GM12878 (cell line): ENCODE measurements around the gene ANAPC16. TPM values are rescaled to one million over a fixed set of nuclear protein-coding genes. Genes with fewer than 3 reads are reported as not detected.

Experiments used
- ATAC-seq: fragments of 200-7000 bp; cut with Tn5 transposase; 3 replicates; pipeline ENCODE4 v1.9.1; 2020; ENCODE audit warnings: mild to moderate bottlenecking, moderate library complexity
- BruUV-seq: library from RNA; stranded (reverse); fragments of 400-500 nt; replicated peaks from 2 replicates; lab custom pipeline; 2021; lab: Mats Ljungman, UMichigan
- CTCF ChIA-PET: fragments of 300-600 bp; sonication (Branson Sonifier 250); formaldehyde crosslinking; extraction: SDS; loops from one replicate; lab custom pipeline; 2021; ENCODE audit warnings: inconsistent platforms; lab: Yijun Ruan, JAX
- POLR2A ChIA-PET: fragments of 350-600 bp; formaldehyde crosslinking; extraction: SDS; loops from one replicate; lab custom pipeline; 2021; ENCODE audit warnings: inconsistent platforms; lab: Charles Lee
- RAD21 ChIA-PET: fragments of 300-600 bp; sonication (Branson Sonifier 250); formaldehyde crosslinking; loops from one replicate; lab custom pipeline; 2023; ENCODE audit warnings: antibody characterized with exemption; ENCODE audit not compliant: unreplicated experiment; lab: Charles Lee
- SMC1A ChIA-PET: fragments of 300-600 bp; sonication (Branson Sonifier 250); formaldehyde crosslinking; loops from one replicate; lab custom pipeline; 2023; ENCODE audit not compliant: unreplicated experiment, uncharacterized antibody; lab: Charles Lee
- DNase-seq: peaks from one replicate; pipeline ENCODE4 v3.0.0-alpha.2; 2011; ENCODE audit warnings: low read depth, low spot score
- FAIRE-seq: peaks from 3 replicates; lab custom pipeline; 2011; peaks lifted over from hg19 to GRCh38; lab: Jason Lieb, UNC
- H2AFZ ChIP-seq: 2 replicates; pipeline ENCODE4 v1.6.0; 2011; ENCODE audit warnings: low read depth, low read length, control low read depth; ENCODE audit not compliant: control insufficient read depth
- H3K27ac ChIP-seq: 2 replicates; pipeline ENCODE4 v1.5.1; 2011; ENCODE audit warnings: control low read depth; ENCODE audit not compliant: control insufficient read depth, insufficient read depth
- H3K27me3 ChIP-seq, 2 experiments: replicated peaks in 1 of 2; 2 replicates each; pipeline versions ENCODE4 v1.6.0 to v1.6.1; 2011; ENCODE audit warnings: low read length in 1 of 2; ENCODE audit not compliant: control insufficient read depth in 2 of 2, insufficient read depth in 2 of 2
- H3K36me3 ChIP-seq, 2 experiments: 2 replicates each; pipeline ENCODE4 v1.5.1; 2011; ENCODE audit warnings: low read length in 1 of 2; ENCODE audit not compliant: control insufficient read depth in 2 of 2, insufficient read depth in 2 of 2
- H3K4me1 ChIP-seq: 2 replicates; pipeline ENCODE4 v1.6.1; 2011; ENCODE audit warnings: mild to moderate bottlenecking, low read length, moderate library complexity, mixed read lengths; ENCODE audit not compliant: control insufficient read depth, insufficient read depth
- H3K4me2 ChIP-seq: 2 replicates; pipeline ENCODE4 v1.6.0; 2011; ENCODE audit warnings: control low read depth; ENCODE audit not compliant: control insufficient read depth, insufficient read depth
- H3K4me3 ChIP-seq: fragments of 200-600 bp; sonication (generic); 2 replicates; pipeline ENCODE4 v1.5.1; 2016
- H3K79me2 ChIP-seq: 2 replicates; pipeline ENCODE4 v1.6.0; 2011; ENCODE audit warnings: low read length; ENCODE audit not compliant: control insufficient read depth, insufficient read depth
- H3K9ac ChIP-seq: 2 replicates; pipeline ENCODE4 v1.8.0; 2011; ENCODE audit warnings: low read length, control low read depth, mixed read lengths; ENCODE audit not compliant: control insufficient read depth, insufficient read depth
- H3K9me3 ChIP-seq: replicated peaks from 3 replicates; pipeline ENCODE4 v1.5.1; 2011; ENCODE audit warnings: mild to moderate bottlenecking, low read length; ENCODE audit not compliant: control insufficient read depth, insufficient read depth
- H4K20me1 ChIP-seq: 2 replicates; pipeline ENCODE4 v1.6.0; 2011; ENCODE audit not compliant: control insufficient read depth, insufficient read depth
- BHLHE40 ChIP-seq, 2 experiments: fragments of 450-650 bp in 1 of 2; IDR thresholded peaks; 2 replicates each; pipeline ENCODE4 v1.6.1; 2011 to 2017; ENCODE audit warnings: low read depth in 2 of 2, borderline replicate concordance in 1 of 2, improper control_type of control experiment in 1 of 2, low read length in 1 of 2, mild to moderate bottlenecking in 1 of 2
- CBFB ChIP-seq: IDR thresholded peaks from 2 replicates; pipeline ENCODE4 v1.6.1; 2016; ENCODE audit warnings: antibody characterized with exemption, low read depth
- CEBPB ChIP-seq, 2 experiments: fragments of 150-350 bp in 1 of 2; IDR thresholded peaks; 2 replicates each; pipeline ENCODE4 v1.6.1; 2012 to 2014; ENCODE audit warnings: low read depth in 2 of 2, low read length in 2 of 2, borderline replicate concordance in 1 of 2, inconsistent platforms in 1 of 2
- FOS ChIP-seq: IDR thresholded peaks from 3 replicates; pipeline ENCODE4 v1.6.1; 2011; ENCODE audit warnings: borderline replicate concordance; ENCODE audit not compliant: insufficient read length; ENCODE audit errors: extremely low read depth
- MLLT1 ChIP-seq: fragments of 450-650 bp; IDR thresholded peaks from 2 replicates; pipeline ENCODE4 v1.6.1; 2016; ENCODE audit warnings: mild to moderate bottlenecking
- NFIC ChIP-seq: IDR thresholded peaks from 2 replicates; pipeline ENCODE4 v1.6.1; 2012; ENCODE audit warnings: low read depth, mild to moderate bottlenecking, inconsistent platforms, low read length, moderate library complexity
- POLR2A ChIP-seq: IDR thresholded peaks from 2 replicates; pipeline ENCODE4 v1.6.1; 2011; ENCODE audit warnings: low read depth, mild to moderate bottlenecking, low read length
- SIN3A ChIP-seq: IDR thresholded peaks from 2 replicates; pipeline ENCODE4 v1.6.1; 2012; ENCODE audit warnings: low read depth, low read length, improper control_type of control experiment
- SMARCA5 ChIP-seq: fragments of 450-650 bp; IDR thresholded peaks from 2 replicates; pipeline ENCODE4 v1.6.1; 2017; ENCODE audit warnings: mild to moderate bottlenecking
- SMC3 ChIP-seq: IDR thresholded peaks from 2 replicates; pipeline ENCODE4 v1.6.1; 2011; ENCODE audit warnings: low read length, improper control_type of control experiment, borderline replicate concordance
- SUZ12 ChIP-seq: fragments of 200-600 bp; sonication (generic); IDR thresholded peaks from one replicate; pipeline ENCODE4 v1.6.1; 2018; ENCODE audit warnings: antibody characterized with exemption, mild to moderate bottlenecking; ENCODE audit not compliant: unreplicated experiment
- WGBS: methylation state at CpG from one replicate; pipeline ENCODE4 v1.1.6; 2016; ENCODE audit warnings: low lambda C conversion rate; ENCODE audit not compliant: insufficient replicate concordance, insufficient coverage; ENCODE audit errors: missing lambda C conversion rate; 5-methylcytosine and 5-hydroxymethylcytosine counted together
- in situ Hi-C: fragments of 300-500 bp; cut with MboI; formaldehyde crosslinking; loops from 9 replicates; pipeline ENCODE4 v1.14.3; 2018; ENCODE audit warnings: mixed read lengths
- intact Hi-C: fragments of 100-400 bp; cut with micrococcal nuclease; formaldehyde crosslinking; loops from one replicate; pipeline ENCODE4 v1.14.2; 2022; ENCODE audit not compliant: unreplicated experiment
- polyA plus RNA-seq, 11 experiments: library from polyadenylated mRNA; depleted of rRNA in 4 of 11; unstranded in 6 of 11; stranded (reverse) in 5 of 11; fragments of >200 nt; fragmentation: Nextera tagmentation in 4 of 11; fragmentation: Illumina TruSeq in 1 of 11; extraction: Ambion mirVana in 4 of 11; extraction: Trizol in 1 of 11; gene quantifications; 1 replicate in 1 of 11; 2 replicates in 10 of 11; pipeline versions ENCODE4 v1.2.1 to v1.2.3, GENCODE V29; 2011 to 2016; ENCODE audit warnings: inconsistent platforms in 2 of 11, missing spikeins in 2 of 11, low read depth in 1 of 11
- total RNA-seq, 4 experiments: library from RNA; depleted of rRNA in 3 of 4; stranded (reverse); fragments of >200 nt in 3 of 4; fragmentation: Illumina TruSeq in 1 of 4; extraction: Trizol in 1 of 4; gene quantifications; 2 replicates each; pipeline versions ENCODE4 v1.2.1 to v1.2.3, GENCODE V29; 2013 to 2021
- TF ChIP-seq, protein P1 (sequence below): fragments of 450-650 bp; conservative IDR thresholded peaks from 2 replicates; pipeline ENCODE4 v1.6.1; 2017; ENCODE audit warnings: mild to moderate bottlenecking, moderate library complexity

Gene ANAPC16
- total and polyA plus RNA-seq, 10 of the 15 experiments (the other 5 are each of a cell fraction or from before 2014, with no cell fraction given) = 66.9 to 208 (median 134) TPM

- DNase-seq (no peak), ATAC-seq (no peak), FAIRE-seq (no peak)
- no peak overlapping the region for H3K9ac ChIP-seq
- peaks cover 8% of the 10 kb centered on the region; the same call in 1 of the 2 replicates for H4K20me1 ChIP-seq
- no peak overlapping the region for H3K27ac ChIP-seq
- in situ Hi-C loops = no loop called here
- BruUV-seq = no TSS peak
- no peak overlapping the region for H3K4me3 ChIP-seq
- ChIA-PET POLR2A (interaction anchor here (1.3 to 13.9 kb wide), 3 partner anchors 9 to 23 kb away, joined by 4 to 267 read pairs (median 8); no protein-coding TSS in a partner anchor), CTCF (interaction anchor here (1.3 kb wide), 1 partner anchor 144 kb away, joined by 3 read pairs; no protein-coding TSS in a partner anchor), RAD21 (interaction anchor here (0.6 to 1.5 kb wide), 3 partner anchors 10 to 64 kb away, joined by 3 to 6 read pairs (median 4); no protein-coding TSS in a partner anchor), SMC1A (interaction anchor here (1.0 to 12.9 kb wide), 4 partner anchors 16 to 138 kb away, joined by 3 to 275 read pairs (median 4); no protein-coding TSS in a partner anchor)
- TF ChIP-seq BHLHE40 (IDR thresholded peaks at IDR 0.05; ENCODE audit: borderline replicate concordance in 1 of 2, low read depth in 2 of 2, low read length in 1 of 2) (no peak), SIN3A (no peak), NFIC (no peak), POLR2A (no peak), MLLT1 (no peak), FOS (no peak), SMC3 (no peak), SUZ12 (no peak), CEBPB (IDR thresholded peaks at IDR 0.05; ENCODE audit: borderline replicate concordance in 1 of 2, low read depth in 2 of 2, low read length in 2 of 2) (no peak), CBFB (no peak), SMARCA5 (no peak)
- TF ChIP-seq, protein P1, sequence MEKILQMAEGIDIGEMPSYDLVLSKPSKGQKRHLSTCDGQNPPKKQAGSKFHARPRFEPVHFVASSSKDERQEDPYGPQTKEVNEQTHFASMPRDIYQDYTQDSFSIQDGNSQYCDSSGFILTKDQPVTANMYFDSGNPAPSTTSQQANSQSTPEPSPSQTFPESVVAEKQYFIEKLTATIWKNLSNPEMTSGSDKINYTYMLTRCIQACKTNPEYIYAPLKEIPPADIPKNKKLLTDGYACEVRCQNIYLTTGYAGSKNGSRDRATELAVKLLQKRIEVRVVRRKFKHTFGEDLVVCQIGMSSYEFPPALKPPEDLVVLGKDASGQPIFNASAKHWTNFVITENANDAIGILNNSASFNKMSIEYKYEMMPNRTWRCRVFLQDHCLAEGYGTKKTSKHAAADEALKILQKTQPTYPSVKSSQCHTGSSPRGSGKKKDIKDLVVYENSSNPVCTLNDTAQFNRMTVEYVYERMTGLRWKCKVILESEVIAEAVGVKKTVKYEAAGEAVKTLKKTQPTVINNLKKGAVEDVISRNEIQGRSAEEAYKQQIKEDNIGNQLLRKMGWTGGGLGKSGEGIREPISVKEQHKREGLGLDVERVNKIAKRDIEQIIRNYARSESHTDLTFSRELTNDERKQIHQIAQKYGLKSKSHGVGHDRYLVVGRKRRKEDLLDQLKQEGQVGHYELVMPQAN = no peak
- H3K4me2 ChIP-seq = no peak overlapping the region
- H2AFZ ChIP-seq = no peak overlapping the region
- peaks cover 2 to 8% of the 10 kb centered on the region in 2 experiments for H3K36me3 ChIP-seq
- peaks cover 5% of the 10 kb centered on the region for H3K4me1 ChIP-seq
- intact Hi-C loops = no loop called here
- H3K27me3 ChIP-seq = no peaks in the 10 kb centered on the region
- H3K9me3 ChIP-seq = no peaks in the 10 kb centered on the region
- peaks cover 30% of the 10 kb centered on the region for H3K79me2 ChIP-seq
- WGBS = 71% methylated on average over 5 of the region's 5 CpGs
Observed at GRCh38 chr10:72270607-72271281, 54.9 kb downstream of the ANAPC16 start.
